ENCODE measurements around the gene MTRF1L.
A peak's percentile ranks its signal among the peaks of the same experiment; 100 is the strongest.

The MTRF1L gene

GRCh38 chr6:153027480-153027879 is 25.0 kb upstream of the MTRF1L start:
- DNase-seq (ENCODE audit: extremely low read depth, low read depth) = no peak
- no peak for TF ChIP-seq CTCF (IDR thresholded peaks at IDR 0.05; ENCODE audit: low read depth, low read length)

- no peak for TF ChIP-seq CTCF (IDR thresholded peaks at IDR 0.05; ENCODE audit: low read depth, low read length)
- DNase-seq (ENCODE audit: extremely low read depth, low read depth) = no peak
Measured at GRCh38 chr6:153024709-153025017, 22.2 kb upstream of the MTRF1L start.

- peak; percentile 79 for TF ChIP-seq CTCF (IDR thresholded peaks at IDR 0.05; ENCODE audit: low read depth, low read length)
- no peak for DNase-seq (ENCODE audit: extremely low read depth, low read depth)
Measured at GRCh38 chr6:153023977-153024708, 21.6 kb upstream of the MTRF1L start.

- TF ChIP-seq CTCF (IDR thresholded peaks at IDR 0.05; ENCODE audit: low read depth, low read length) = no peak
- DNase-seq (ENCODE audit: extremely low read depth, low read depth) = no peak
Measured at GRCh38 chr6:153018355-153018754, 15.8 kb upstream of the MTRF1L start.

GRCh38 chr6:153016846-153017245 is 14.3 kb upstream of the MTRF1L start:
- TF ChIP-seq CTCF (IDR thresholded peaks at IDR 0.05; ENCODE audit: low read depth, low read length) = no peak
- no peak for DNase-seq (ENCODE audit: extremely low read depth, low read depth)

GRCh38 chr6:153015094-153015640 is 12.7 kb upstream of the MTRF1L start:
- DNase-seq (ENCODE audit: extremely low read depth, low read depth) = no peak
- TF ChIP-seq CTCF (IDR thresholded peaks at IDR 0.05; ENCODE audit: low read depth, low read length) = no peak

- no peak for DNase-seq (ENCODE audit: extremely low read depth, low read depth)
- TF ChIP-seq CTCF (IDR thresholded peaks at IDR 0.05; ENCODE audit: low read depth, low read length) = no peak
Measured at GRCh38 chr6:153013438-153013837, 10.9 kb upstream of the MTRF1L start.

Data from AG09319 (cell line).